Myocyte (in vitro differentiated cells): ENCODE results near the gene ARMC3. TPM values are rescaled to one million over a fixed set of nuclear protein-coding genes. Genes with fewer than 3 reads are reported as not detected.
"Not testable (repeated sequence)": the region's sequence is repeated elsewhere in the genome, so short reads cannot be mapped to it uniquely, and the experiment has no call there.

Experiments
- DNase-seq: peaks from one replicate; pipeline ENCODE4 v3.0.0-alpha.2; 2012; ENCODE audit warnings: low read depth
- total RNA-seq: library from RNA; depleted of rRNA; stranded (reverse); fragments of >200 nt; gene quantifications from 2 replicates; pipeline ENCODE4 v1.2.3, GENCODE V29; 2014

The ARMC3 gene
- total RNA-seq, 1 donor from 2014 or later, result not detected

GRCh38 chr10:23040002-23040401, 112.1 kb downstream of the ARMC3 start:
- DNase-seq, result no peak

- no peak for DNase-seq
These were observed 118.2 kb downstream of the ARMC3 start for GRCh38 chr10:23046027-23046426.

GRCh38 chr10:23047201-23048050, 119.6 kb downstream of the ARMC3 start:
- DNase-seq, result no peak

- no peak for DNase-seq
These were observed 120.3 kb downstream of the ARMC3 start for GRCh38 chr10:23048191-23048590.

GRCh38 chr10:23051278-23051677, 123.4 kb downstream of the ARMC3 start:
- no peak for DNase-seq

GRCh38 chr10:23051855-23052331, 124.0 kb downstream of the ARMC3 start:
- no peak for DNase-seq

GRCh38 chr10:23053036-23053435, 125.2 kb downstream of the ARMC3 start:
- DNase-seq, result peak; percentile 46

GRCh38 chr10:23055424-23056185, 127.8 kb downstream of the ARMC3 start:
- no peak for DNase-seq

- DNase-seq, result no peak
These were observed 128.3 kb downstream of the ARMC3 start for GRCh38 chr10:23056186-23056579.

- no peak for DNase-seq
These were observed 130.5 kb downstream of the ARMC3 start for GRCh38 chr10:23058366-23058765.

- no peak for DNase-seq
These were observed 133.1 kb downstream of the ARMC3 start for GRCh38 chr10:23060918-23061317.

- DNase-seq, result no peak
These were observed 135.5 kb downstream of the ARMC3 start for GRCh38 chr10:23063045-23063972.

GRCh38 chr10:23063973-23064812, 136.3 kb downstream of the ARMC3 start:
- peak; percentile 45 for DNase-seq

GRCh38 chr10:23064813-23065114, 136.9 kb downstream of the ARMC3 start:
- not testable (repeated sequence) for DNase-seq

GRCh38 chr10:23065181-23065948, 137.5 kb downstream of the ARMC3 start:
- peak; percentile 77 for DNase-seq

GRCh38 chr10:23067337-23067736, 139.5 kb downstream of the ARMC3 start:
- DNase-seq, result no peak

GRCh38 chr10:23067939-23068775, 140.3 kb downstream of the ARMC3 start:
- DNase-seq, result peak; percentile 81

- no peak for DNase-seq
These were observed 141.4 kb downstream of the ARMC3 start for GRCh38 chr10:23069019-23069815.
